Iris pigment epithelial cell (primary cell): Measurements from ENCODE around the gene NFAT5.
"Not testable (repeated sequence)": the region's sequence is repeated elsewhere in the genome, so short reads cannot be mapped to it uniquely, and the experiment has no call there.

Experiments used
- DNase-seq: peaks from one replicate; pipeline ENCODE4 v3.0.0-alpha.2; 2011; ENCODE audit warnings: low read depth

Gene NFAT5

GRCh38 chr16:69565671-69566239, at the start of gene NFAT5:
Gene NFAT5 (plus strand): TSS chr16:69565966. CDS start chr16:69566302, 336 bp downstream.
- DNase-seq, result peak; percentile 72

- not testable (repeated sequence) for DNase-seq
These were observed 47.9 kb upstream of the NFAT5 start for GRCh38 chr16:69517914-69518313.

- no peak for DNase-seq
These were observed 45.4 kb upstream of the NFAT5 start for GRCh38 chr16:69520413-69520799.

- no peak for DNase-seq
These were observed 44.8 kb upstream of the NFAT5 start for GRCh38 chr16:69520800-69521602.

GRCh38 chr16:69522041-69522578, 43.7 kb upstream of the NFAT5 start:
- no peak for DNase-seq

- DNase-seq, result no peak
These were observed 42.9 kb upstream of the NFAT5 start for GRCh38 chr16:69522732-69523404.

GRCh38 chr16:69523566-69524305, 42.0 kb upstream of the NFAT5 start:
- no peak for DNase-seq

GRCh38 chr16:69526831-69527655, 38.7 kb upstream of the NFAT5 start:
- DNase-seq, result no peak

GRCh38 chr16:69531988-69532387, 33.8 kb upstream of the NFAT5 start:
- DNase-seq, result no peak

- no peak for DNase-seq
These were observed 32.9 kb upstream of the NFAT5 start for GRCh38 chr16:69532641-69533455.

- DNase-seq, result no peak
These were observed 31.0 kb upstream of the NFAT5 start for GRCh38 chr16:69534720-69535119.

GRCh38 chr16:69535123-69536050, 30.4 kb upstream of the NFAT5 start:
- DNase-seq, result peak; percentile 63

GRCh38 chr16:69537706-69538080, 28.1 kb upstream of the NFAT5 start:
- no peak for DNase-seq

GRCh38 chr16:69538808-69539207, 27.0 kb upstream of the NFAT5 start:
- no peak for DNase-seq

GRCh38 chr16:69542974-69543373, 22.8 kb upstream of the NFAT5 start:
- DNase-seq, result peak; percentile 81

GRCh38 chr16:69544088-69544487, 21.7 kb upstream of the NFAT5 start:
- DNase-seq, result no peak

- DNase-seq, result not testable (repeated sequence)
These were observed 19.1 kb upstream of the NFAT5 start for GRCh38 chr16:69546663-69547062.

- no peak for DNase-seq
These were observed 12.4 kb upstream of the NFAT5 start for GRCh38 chr16:69553332-69553731.

GRCh38 chr16:69554495-69554894, 11.3 kb upstream of the NFAT5 start:
- DNase-seq, result no peak
